Progenitor cell of endocrine pancreas (in vitro differentiated cells): Measurements from ENCODE around the gene TYROBP. TPM values are rescaled to one million over a fixed set of nuclear protein-coding genes. Genes with fewer than 3 reads are reported as not detected.
"Not testable (repeated sequence)": the region's sequence is repeated elsewhere in the genome, so short reads cannot be mapped to it uniquely, and the experiment has no call there.

Experiments
- DNase-seq: peaks from one replicate; pipeline ENCODE4 v3.0.0; 2021; ENCODE audit warnings: low spot score; ENCODE audit not compliant: unreplicated experiment
- H3K27ac Mint-ChIP-seq: 2 replicates; pipeline ENCODE4 v1.8.0; 2021; ENCODE audit warnings: mild to moderate bottlenecking, moderate library complexity, mixed read lengths
- H3K27me3 Mint-ChIP-seq: 2 replicates; pipeline ENCODE4 v1.8.0; 2021; ENCODE audit warnings: mixed read lengths
- H3K36me3 Mint-ChIP-seq: 2 replicates; pipeline ENCODE4 v1.8.0; 2022; ENCODE audit warnings: mixed read lengths; ENCODE audit not compliant: insufficient read depth
- H3K4me1 Mint-ChIP-seq: 2 replicates; pipeline ENCODE4 v1.8.0; 2021; ENCODE audit warnings: low read depth, mixed read lengths
- H3K4me3 Mint-ChIP-seq: 2 replicates; pipeline ENCODE4 v1.8.0; 2021; ENCODE audit warnings: low read depth, mild to moderate bottlenecking, moderate library complexity, mixed read lengths
- H3K9me3 Mint-ChIP-seq: 2 replicates; pipeline ENCODE4 v1.8.0; 2021; ENCODE audit warnings: low read depth, mixed read lengths
- long read RNA-seq: library from polyadenylated mRNA; unstranded; transcript quantifications from one replicate; pipeline ENCODE4 v2.0.0, GENCODE V29; 2020
- total RNA-seq: library from RNA; stranded (reverse); gene quantifications from 2 replicates; pipeline ENCODE4 v1.2.1, GENCODE V29; 2021
- TF ChIP-seq, protein P1 (sequence below): fragments of 200-600 bp; sonication (generic); IDR thresholded peaks from one replicate; pipeline ENCODE4 v1.5.0; 2021; ENCODE audit warnings: antibody characterized with exemption, mild to moderate bottlenecking; ENCODE audit not compliant: unreplicated experiment

Gene TYROBP
- total RNA-seq: not detected in 2 replicates
- long read RNA-seq: 0 reads

DNA sequence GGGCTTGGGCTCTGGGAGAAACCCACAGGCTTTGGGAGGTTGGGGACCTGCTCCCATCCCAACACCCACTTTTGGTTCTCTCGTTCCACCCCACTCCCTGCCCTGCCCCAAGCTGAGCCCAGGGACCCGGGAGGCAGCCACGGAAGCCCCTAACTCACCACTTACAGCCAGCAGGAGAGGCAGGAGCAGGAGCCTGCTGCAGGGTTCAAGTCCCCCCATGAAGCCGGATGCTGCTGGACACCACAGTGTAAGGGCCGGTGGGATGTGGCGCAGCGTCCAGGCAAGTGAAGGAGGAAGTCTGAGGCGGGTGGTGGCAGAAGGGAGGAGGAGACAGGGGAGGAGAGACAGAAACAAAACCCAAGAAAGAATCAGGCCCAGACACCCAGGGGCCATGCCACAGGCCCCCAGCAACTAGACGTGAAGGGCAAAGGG, at the start of gene TYROBP:
TSS of gene TYROBP (minus strand) at position 286 of the 432 bp plus-strand sequence. CDS start at position 219, 67 bp downstream.
- no peaks in the 10 kb centered on the region for H3K36me3 Mint-ChIP-seq

DNA sequence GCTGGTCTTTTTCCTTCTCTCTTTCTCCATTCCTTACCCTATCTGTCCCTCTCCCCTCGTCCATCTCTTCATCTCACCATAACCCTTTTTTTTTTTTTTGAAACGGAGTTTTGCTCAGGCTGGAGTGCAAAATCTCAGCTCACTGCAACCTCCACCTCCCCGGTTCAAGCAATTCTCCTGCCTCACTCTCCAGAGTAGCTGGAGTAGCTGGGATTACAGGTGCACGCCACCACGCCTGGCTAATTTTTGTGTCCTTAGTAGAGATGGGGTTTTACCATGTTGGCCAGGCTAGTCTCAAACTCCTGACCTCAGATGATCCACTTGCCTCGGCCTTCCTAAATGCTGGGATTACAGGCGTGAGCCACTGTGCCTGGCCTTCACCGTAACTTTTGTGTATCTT, 49.3 kb upstream of the TYROBP start:
- DNase-seq, H3K9me3 Mint-ChIP-seq, H3K36me3 Mint-ChIP-seq, H3K4me1 Mint-ChIP-seq, H3K4me3 Mint-ChIP-seq, H3K27ac Mint-ChIP-seq: not testable (repeated sequence)
- H3K27me3 Mint-ChIP-seq: peaks cover 61% of the 10 kb centered on the region

More for the DNA sequence above, at the start of gene TYROBP:
- peaks cover 15% of the 10 kb centered on the region for H3K27me3 Mint-ChIP-seq
- peaks cover 5% of the 10 kb centered on the region for H3K4me1 Mint-ChIP-seq
- TF ChIP-seq, protein P1, sequence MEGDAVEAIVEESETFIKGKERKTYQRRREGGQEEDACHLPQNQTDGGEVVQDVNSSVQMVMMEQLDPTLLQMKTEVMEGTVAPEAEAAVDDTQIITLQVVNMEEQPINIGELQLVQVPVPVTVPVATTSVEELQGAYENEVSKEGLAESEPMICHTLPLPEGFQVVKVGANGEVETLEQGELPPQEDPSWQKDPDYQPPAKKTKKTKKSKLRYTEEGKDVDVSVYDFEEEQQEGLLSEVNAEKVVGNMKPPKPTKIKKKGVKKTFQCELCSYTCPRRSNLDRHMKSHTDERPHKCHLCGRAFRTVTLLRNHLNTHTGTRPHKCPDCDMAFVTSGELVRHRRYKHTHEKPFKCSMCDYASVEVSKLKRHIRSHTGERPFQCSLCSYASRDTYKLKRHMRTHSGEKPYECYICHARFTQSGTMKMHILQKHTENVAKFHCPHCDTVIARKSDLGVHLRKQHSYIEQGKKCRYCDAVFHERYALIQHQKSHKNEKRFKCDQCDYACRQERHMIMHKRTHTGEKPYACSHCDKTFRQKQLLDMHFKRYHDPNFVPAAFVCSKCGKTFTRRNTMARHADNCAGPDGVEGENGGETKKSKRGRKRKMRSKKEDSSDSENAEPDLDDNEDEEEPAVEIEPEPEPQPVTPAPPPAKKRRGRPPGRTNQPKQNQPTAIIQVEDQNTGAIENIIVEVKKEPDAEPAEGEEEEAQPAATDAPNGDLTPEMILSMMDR: no peak
- DNase-seq: no peak
- no peak within 1 kb of the TSS for H3K4me3 Mint-ChIP-seq
- H3K27ac Mint-ChIP-seq: no peak within 1 kb of the TSS
- no peaks in the 10 kb centered on the region for H3K9me3 Mint-ChIP-seq

DNA sequence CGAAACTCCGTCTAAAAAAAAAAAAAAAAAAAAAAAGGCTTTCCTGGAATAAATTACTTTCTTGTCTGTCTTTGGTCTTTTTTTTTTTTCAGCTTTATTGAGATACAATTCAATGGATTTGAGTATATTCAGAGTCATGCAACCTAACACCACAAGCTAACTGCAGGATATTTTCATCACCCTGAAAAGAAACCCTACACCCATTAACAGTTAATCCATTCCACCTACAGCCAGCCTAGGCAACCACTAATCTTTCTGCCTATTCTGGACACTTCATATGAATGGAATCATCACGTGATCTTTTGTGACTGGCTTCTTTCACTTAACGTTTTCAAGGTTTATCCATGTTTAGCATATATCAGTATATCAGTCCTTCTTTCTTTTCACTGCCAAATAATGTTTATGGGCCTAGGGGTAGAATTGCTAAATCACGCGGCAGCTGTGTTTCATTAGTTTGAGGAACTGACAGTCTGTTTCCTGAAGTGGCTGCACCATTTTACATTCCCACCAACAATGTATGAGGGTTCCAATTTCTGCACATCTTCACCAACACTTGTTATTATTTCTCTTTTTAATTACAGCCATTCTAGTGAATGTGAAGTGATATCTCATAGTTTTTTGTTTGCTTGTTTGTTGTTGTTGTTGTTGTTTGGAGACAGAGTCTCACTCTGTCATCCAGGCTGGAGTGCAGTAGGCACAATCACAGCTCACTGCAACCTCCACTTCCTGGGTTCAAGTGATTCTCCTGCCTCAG, 48.0 kb upstream of the TYROBP start:
- Mint-ChIP-seq H3K27ac (no peak overlapping the region), H3K9me3 (no peaks in the 10 kb centered on the region), H3K36me3 (no peaks in the 10 kb centered on the region), H3K27me3 (peaks cover 52% of the 10 kb centered on the region), H3K4me1 (no peaks in the 10 kb centered on the region), H3K4me3 (no peak overlapping the region)
- TF ChIP-seq, protein P1: no peak
- DNase-seq: no peak

DNA sequence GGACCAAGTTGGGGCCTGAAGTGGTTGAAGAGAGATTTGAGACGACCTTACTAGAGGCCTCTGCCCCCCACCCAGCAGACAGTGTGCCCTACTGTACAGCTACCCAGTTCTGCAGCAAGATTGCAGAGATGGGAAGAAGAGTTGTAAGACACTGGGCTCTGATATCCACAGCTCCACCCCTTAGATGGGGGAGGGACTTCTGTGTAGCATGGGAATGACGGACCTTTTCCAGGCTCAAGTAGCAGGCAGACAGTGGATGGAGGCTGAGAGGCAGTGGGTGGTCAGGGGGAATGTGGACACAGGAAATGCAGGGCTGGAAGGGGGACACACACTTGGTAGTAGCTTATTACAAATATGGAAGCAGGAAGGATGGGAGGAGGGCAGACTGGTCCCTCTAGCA, 41.0 kb upstream of the TYROBP start:
- peaks cover 5% of the 10 kb centered on the region for H3K36me3 Mint-ChIP-seq
- no peak overlapping the region for H3K27ac Mint-ChIP-seq
- H3K27me3 Mint-ChIP-seq: peaks cover 10% of the 10 kb centered on the region
- TF ChIP-seq, protein P1: no peak
- H3K4me3 Mint-ChIP-seq: no peak overlapping the region
- no peak for DNase-seq
- no peaks in the 10 kb centered on the region for H3K4me1 Mint-ChIP-seq
- H3K9me3 Mint-ChIP-seq: no peaks in the 10 kb centered on the region

DNA sequence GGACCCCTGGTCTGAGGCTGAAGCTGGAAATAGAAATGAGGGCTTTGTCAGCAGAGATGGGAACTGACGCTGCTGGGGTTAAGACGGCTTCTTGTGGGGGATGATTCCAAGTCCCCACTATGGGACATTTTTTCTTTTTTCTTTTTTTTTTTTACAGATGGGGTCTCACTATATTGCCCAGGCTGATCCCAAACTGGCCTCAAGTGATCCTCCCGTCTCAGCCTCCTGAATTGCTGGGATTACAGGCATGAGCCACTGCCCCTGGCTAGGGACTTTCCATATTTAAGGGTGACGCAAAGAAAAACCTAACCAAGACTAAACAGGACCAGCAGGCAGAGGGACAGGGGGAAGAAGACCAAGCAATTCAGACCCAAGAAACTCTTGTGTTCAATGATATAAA, 38.1 kb upstream of the TYROBP start:
- H3K9me3 Mint-ChIP-seq: no peaks in the 10 kb centered on the region

More for the DNA sequence above, 38.1 kb upstream of the TYROBP start:
- Mint-ChIP-seq H3K36me3 (peaks cover 16% of the 10 kb centered on the region), H3K4me3 (no peak overlapping the region), H3K27ac (no peak overlapping the region), H3K27me3 (peaks cover 3% of the 10 kb centered on the region), H3K4me1 (no peaks in the 10 kb centered on the region)
- DNase-seq: no peak
- TF ChIP-seq, protein P1: no peak
